Urothelium cell line (cell line): Measurements from ENCODE around the gene SPDYE1.
A peak's percentile ranks its signal among the peaks of the same experiment; 100 is the strongest.

Experiments
- DNase-seq: peaks from one replicate; pipeline ENCODE4 v3.0.0; 2011; ENCODE audit warnings: low spot score, mixed read lengths
- FAIRE-seq: peaks from 2 replicates; lab custom pipeline; 2011; peaks lifted over from hg19 to GRCh38; lab: Jason Lieb, UNC

SPDYE1 gene

GRCh38 chr7:44059219-44060090, 61.8 kb downstream of the SPDYE1 start:
- peak; percentile 77 for FAIRE-seq

More at GRCh38 chr7:44059219-44060090, 61.8 kb downstream of the SPDYE1 start:
- DNase-seq, result no peak
